Natural killer cell (primary cell): Measurements from ENCODE around the gene SLC36A2. TPM values are rescaled to one million over a fixed set of nuclear protein-coding genes. Genes with fewer than 3 reads are reported as not detected.

Experiments used
- ATAC-seq, 3 donors: fragments of 150-1000 bp in 2 of 3; fragments of 200-7000 bp in 1 of 3; cut with Tn5 transposase; 1 replicate in 1 of 3; 2 replicates in 2 of 3; pipeline ENCODE4 v1.10.0; 2021; ENCODE audit warnings: mild to moderate bottlenecking in 2 of 3, moderate library complexity in 2 of 3
- DNase-seq, 2 donors: peaks; one replicate each; pipeline versions ENCODE4 v3.0.0 to v3.0.0-alpha.2; 2013 to 2021; ENCODE audit warnings: mixed read lengths in 1 of 2
- H3K27ac ChIP-seq: one replicate; pipeline ENCODE4 v1.5.1; 2013; ENCODE audit warnings: mild to moderate bottlenecking, low read length
- H3K27me3 ChIP-seq: one replicate; pipeline ENCODE4 v1.6.1; 2013; ENCODE audit warnings: low read length; ENCODE audit not compliant: control insufficient read depth, insufficient read depth
- H3K36me3 ChIP-seq: one replicate; pipeline ENCODE4 v1.6.1; 2013; ENCODE audit warnings: low read length; ENCODE audit not compliant: control insufficient read depth, insufficient read depth
- H3K4me1 ChIP-seq: one replicate; pipeline ENCODE4 v1.6.1; 2013; ENCODE audit warnings: low read length; ENCODE audit not compliant: control insufficient read depth, insufficient read depth
- H3K4me3 ChIP-seq: one replicate; pipeline ENCODE4 v1.5.1; 2013; ENCODE audit warnings: low read length
- H3K9me3 ChIP-seq: one replicate; pipeline ENCODE4 v1.6.1; 2013; ENCODE audit warnings: low read length; ENCODE audit not compliant: control insufficient read depth, insufficient read depth
- H3K27ac Mint-ChIP-seq, 2 donors: one replicate each; pipeline ENCODE4 v1.8.0; 2022; ENCODE audit warnings: mild to moderate bottlenecking in 2 of 2, mixed read lengths in 2 of 2, moderate library complexity in 1 of 2
- H3K27me3 Mint-ChIP-seq, 2 donors: one replicate each; pipeline ENCODE4 v1.8.0; 2022; ENCODE audit warnings: low read depth in 2 of 2, mixed read lengths in 2 of 2
- H3K36me3 Mint-ChIP-seq: one replicate; pipeline ENCODE4 v1.8.0; 2022; ENCODE audit warnings: mixed read lengths
- H3K4me1 Mint-ChIP-seq, 2 donors: one replicate each; pipeline ENCODE4 v1.8.0; 2022; ENCODE audit warnings: mixed read lengths in 2 of 2
- H3K4me3 Mint-ChIP-seq: one replicate; pipeline ENCODE4 v1.8.0; 2022; ENCODE audit warnings: mild to moderate bottlenecking, moderate library complexity, mixed read lengths
- H3K9me3 Mint-ChIP-seq, 2 donors: one replicate each; pipeline ENCODE4 v1.8.0; 2022; ENCODE audit warnings: mixed read lengths in 2 of 2
- WGBS: methylation state at CpG from one replicate; pipeline ENCODE4 v1.1.7; 2013; ENCODE audit warnings: missing lambda C conversion rate; ENCODE audit not compliant: insufficient coverage; 5-methylcytosine and 5-hydroxymethylcytosine counted together
- intact Hi-C: fragments of 100-400 bp; cut with micrococcal nuclease; formaldehyde crosslinking; loops from one replicate; pipeline ENCODE4 v1.14.2; 2022
- total RNA-seq, 4 donors: library from RNA; stranded (reverse); fragments of 120-200 nt in 1 of 4; gene quantifications; one replicate each; pipeline versions ENCODE4 v1.2.3 to v1.2.4, GENCODE V29; 2013 to 2022
- TF ChIP-seq, protein P1 (sequence below): fragments of 200-600 bp; IDR thresholded peaks from one replicate; pipeline ENCODE4 v1.8.0; 2022; ENCODE audit warnings: antibody characterized with exemption

The SLC36A2 gene
- total RNA-seq, 3 donors from 2014 or later (not counting 1 experiment from before 2014, with no cell fraction given): not detected

GRCh38 chr5:151332857-151333256 is 14.5 kb downstream of the SLC36A2 start:
- TF ChIP-seq, protein P1, sequence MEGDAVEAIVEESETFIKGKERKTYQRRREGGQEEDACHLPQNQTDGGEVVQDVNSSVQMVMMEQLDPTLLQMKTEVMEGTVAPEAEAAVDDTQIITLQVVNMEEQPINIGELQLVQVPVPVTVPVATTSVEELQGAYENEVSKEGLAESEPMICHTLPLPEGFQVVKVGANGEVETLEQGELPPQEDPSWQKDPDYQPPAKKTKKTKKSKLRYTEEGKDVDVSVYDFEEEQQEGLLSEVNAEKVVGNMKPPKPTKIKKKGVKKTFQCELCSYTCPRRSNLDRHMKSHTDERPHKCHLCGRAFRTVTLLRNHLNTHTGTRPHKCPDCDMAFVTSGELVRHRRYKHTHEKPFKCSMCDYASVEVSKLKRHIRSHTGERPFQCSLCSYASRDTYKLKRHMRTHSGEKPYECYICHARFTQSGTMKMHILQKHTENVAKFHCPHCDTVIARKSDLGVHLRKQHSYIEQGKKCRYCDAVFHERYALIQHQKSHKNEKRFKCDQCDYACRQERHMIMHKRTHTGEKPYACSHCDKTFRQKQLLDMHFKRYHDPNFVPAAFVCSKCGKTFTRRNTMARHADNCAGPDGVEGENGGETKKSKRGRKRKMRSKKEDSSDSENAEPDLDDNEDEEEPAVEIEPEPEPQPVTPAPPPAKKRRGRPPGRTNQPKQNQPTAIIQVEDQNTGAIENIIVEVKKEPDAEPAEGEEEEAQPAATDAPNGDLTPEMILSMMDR: no peak
- Mint-ChIP-seq H3K27me3 (peaks cover 7 to 10% of the 10 kb centered on the region in 2 donors), H3K36me3 (no peaks in the 10 kb centered on the region), H3K4me3 (no peak overlapping the region), H3K9me3 (no peaks in the 10 kb centered on the region), H3K27ac (no peak overlapping the region), H3K4me1 (peaks cover 0 to 18% of the 10 kb centered on the region in 2 donors)
- 88% methylated on average over 2 of the region's 2 CpGs for WGBS
- no peaks in the 10 kb centered on the region for H3K4me1 ChIP-seq
- intact Hi-C loops: no loop called here
- H3K27me3 ChIP-seq: no peaks in the 10 kb centered on the region
- no peak for DNase-seq
- H3K36me3 ChIP-seq: no peaks in the 10 kb centered on the region
- no peak overlapping the region for H3K4me3 ChIP-seq
- no peak for ATAC-seq
- H3K9me3 ChIP-seq: no peaks in the 10 kb centered on the region
- no peak overlapping the region for H3K27ac ChIP-seq

- Mint-ChIP-seq H3K27ac (peak overlapping the region in 1 of 2 donors; percentile 39), H3K9me3 (no peaks in the 10 kb centered on the region), H3K4me1 (peaks cover 0 to 12% of the 10 kb centered on the region in 2 donors), H3K36me3 (no peaks in the 10 kb centered on the region), H3K4me3 (no peak overlapping the region), H3K27me3 (peaks cover 0 to 13% of the 10 kb centered on the region in 2 donors)
- intact Hi-C loops: no loop called here
- Histone ChIP-seq H3K36me3 (no peaks in the 10 kb centered on the region), H3K9me3 (no peaks in the 10 kb centered on the region), H3K27ac (peak overlapping the region; percentile 7), H3K4me1 (no peaks in the 10 kb centered on the region), H3K4me3 (no peak overlapping the region), H3K27me3 (no peaks in the 10 kb centered on the region)
- DNase-seq (no peak), ATAC-seq (peak in 2 of 3 donors; percentile 53 to 81)
- TF ChIP-seq, protein P1: no peak
- WGBS: 72% methylated on average over 4 of the region's 4 CpGs
Observed at GRCh38 chr5:151328734-151329133, 18.6 kb downstream of the SLC36A2 start.

- Histone ChIP-seq H3K27ac (no peak overlapping the region), H3K9me3 (no peaks in the 10 kb centered on the region), H3K27me3 (no peaks in the 10 kb centered on the region), H3K36me3 (no peaks in the 10 kb centered on the region), H3K4me3 (no peak overlapping the region), H3K4me1 (no peaks in the 10 kb centered on the region)
- no peak overlapping the region for H3K27ac Mint-ChIP-seq
- WGBS: 79% methylated on average over 2 of the region's 2 CpGs
- H3K9me3 Mint-ChIP-seq: no peaks in the 10 kb centered on the region
- TF ChIP-seq, protein P1: no peak
- H3K4me3 Mint-ChIP-seq: no peak overlapping the region
- intact Hi-C loops: no loop called here
- H3K36me3 Mint-ChIP-seq: no peaks in the 10 kb centered on the region
- peaks cover 0 to 12% of the 10 kb centered on the region in 2 donors for H3K4me1 Mint-ChIP-seq
- ATAC-seq (no peak), DNase-seq (no peak)
- H3K27me3 Mint-ChIP-seq: peaks cover 0 to 12% of the 10 kb centered on the region in 2 donors
Observed at GRCh38 chr5:151327585-151327984, 19.8 kb downstream of the SLC36A2 start.

GRCh38 chr5:151326266-151326665 is 21.1 kb downstream of the SLC36A2 start:
- H3K27ac Mint-ChIP-seq: no peak overlapping the region
- ATAC-seq (no peak), DNase-seq (no peak)
- Histone ChIP-seq H3K27me3 (no peaks in the 10 kb centered on the region), H3K9me3 (no peaks in the 10 kb centered on the region), H3K4me3 (no peak overlapping the region), H3K27ac (no peak overlapping the region), H3K4me1 (no peaks in the 10 kb centered on the region), H3K36me3 (no peaks in the 10 kb centered on the region)
- WGBS: 95% methylated on average over 3 of the region's 3 CpGs
- intact Hi-C loops: no loop called here
- TF ChIP-seq, protein P1: no peak
- no peaks in the 10 kb centered on the region for H3K9me3 Mint-ChIP-seq
- no peak overlapping the region for H3K4me3 Mint-ChIP-seq
- peaks cover 0 to 12% of the 10 kb centered on the region in 2 donors for H3K27me3 Mint-ChIP-seq
- H3K36me3 Mint-ChIP-seq: no peaks in the 10 kb centered on the region
- H3K4me1 Mint-ChIP-seq: peaks cover 0 to 12% of the 10 kb centered on the region in 2 donors
